Skeletal muscle tissue (tissue), 2 donors: ENCODE results near the gene KRTAP6-2. TPM values are rescaled to one million over a fixed set of nuclear protein-coding genes. Genes with fewer than 3 reads are reported as not detected.

Source experiments
- small RNA-seq: library from RNA; depleted of rRNA; stranded (forward); fragments of <200 nt; gene quantifications from one replicate; pipeline ENCODE3, GENCODE V24; 2014
- total RNA-seq: library from RNA; depleted of rRNA; stranded (reverse); fragments of >200 nt; gene quantifications from one replicate; pipeline ENCODE4 v1.2.3, GENCODE V29; 2014

KRTAP6-2 gene
- total RNA-seq, 1 donor from 2014 or later, result not detected

Small RNA genes within 50 kb of the gene (small RNA-seq; reads per million reads assigned to genes)
- gene KRTAP20-1, result not detected
- not detected for gene KRTAP20-3
- not detected for gene KRTAP20-4
- gene KRTAP22-1, result not detected
- gene KRTAP22-2, result not detected

Other genes starting within 250 kb of the KRTAP6-2 start
- not detected for gene KRTAP13-2, start 226.6 kb downstream of the KRTAP6-2 start, total RNA-seq
- not detected for gene KRTAP13-1, start 202.9 kb downstream of the KRTAP6-2 start, total RNA-seq
- not detected for gene KRTAP13-3, start 173.0 kb downstream of the KRTAP6-2 start, total RNA-seq
- gene KRTAP13-4, start 168.7 kb downstream of the KRTAP6-2 start, total RNA-seq, result not detected
- gene KRTAP15-1, start 158.6 kb downstream of the KRTAP6-2 start, total RNA-seq, result not detected
- gene KRTAP19-1, start 118.5 kb downstream of the KRTAP6-2 start, total RNA-seq, result not detected
- not detected for gene KRTAP19-2, start 111.5 kb downstream of the KRTAP6-2 start, total RNA-seq
- not detected for gene KRTAP19-3, start 106.9 kb downstream of the KRTAP6-2 start, total RNA-seq
- gene KRTAP19-4, start 101.7 kb downstream of the KRTAP6-2 start, total RNA-seq, result not detected
- not detected for gene KRTAP19-5, start 96.8 kb downstream of the KRTAP6-2 start, total RNA-seq
- gene KRTAP19-6, start 57.0 kb downstream of the KRTAP6-2 start, total RNA-seq, result not detected
- not detected for gene KRTAP19-7, start 37.6 kb downstream of the KRTAP6-2 start, total RNA-seq
- gene KRTAP22-2, start 8.5 kb downstream of the KRTAP6-2 start, total RNA-seq, result not detected
- not detected for gene KRTAP6-3, start 6.5 kb downstream of the KRTAP6-2 start, total RNA-seq
- gene KRTAP22-1, start 2.2 kb upstream of the KRTAP6-2 start, total RNA-seq, result not detected
- not detected for gene KRTAP6-1, start 15.0 kb upstream of the KRTAP6-2 start, total RNA-seq
- not detected for gene KRTAP20-1, start 17.5 kb upstream of the KRTAP6-2 start, total RNA-seq
- not detected for gene KRTAP20-4, start 21.7 kb upstream of the KRTAP6-2 start, total RNA-seq
- gene KRTAP20-2, start 36.3 kb upstream of the KRTAP6-2 start, total RNA-seq, result not detected
- not detected for gene KRTAP20-3, start 44.0 kb upstream of the KRTAP6-2 start, total RNA-seq
- gene KRTAP21-3, start 119.9 kb upstream of the KRTAP6-2 start, total RNA-seq, result not detected
- not detected for gene KRTAP21-2, start 148.4 kb upstream of the KRTAP6-2 start, total RNA-seq
- not detected for gene KRTAP21-1, start 156.5 kb upstream of the KRTAP6-2 start, total RNA-seq
- not detected for gene KRTAP8-1, start 214.4 kb upstream of the KRTAP6-2 start, total RNA-seq
- not detected for gene KRTAP7-1, start 230.9 kb upstream of the KRTAP6-2 start, total RNA-seq